HepG2 (cell line): ENCODE results near the gene HOXD3. TPM values are rescaled to one million over a fixed set of nuclear protein-coding genes. Genes with fewer than 3 reads are reported as not detected.

Experiments
- ATAC-seq: fragments of 200-7000 bp; cut with Tn5 transposase; 3 replicates; pipeline ENCODE4 v1.9.1; 2020; ENCODE audit warnings: mild to moderate bottlenecking, moderate library complexity
- BruUV-seq: library from RNA; stranded (reverse); fragments of 400-500 nt; replicated peaks from 2 replicates; lab custom pipeline; 2021; lab: Mats Ljungman, UMichigan
- CTCF ChIA-PET: fragments of 300-600 bp; formaldehyde crosslinking; extraction: SDS; loops from one replicate; lab custom pipeline; 2021; ENCODE audit warnings: low total read pairs, inconsistent platforms, low intra/inter-chr PET ratio; lab: Yijun Ruan, JAX
- POLR2A ChIA-PET: fragments of 350-600 bp; sonication (Branson Sonifier 250); formaldehyde crosslinking; loops from one replicate; lab custom pipeline; 2020; ENCODE audit warnings: antibody characterized with exemption, inconsistent platforms; lab: Yijun Ruan, JAX
- DNase-seq: peaks from one replicate; pipeline ENCODE4 v3.0.0-alpha.2; 2015; ENCODE audit warnings: low spot score
- FAIRE-seq: peaks from 3 replicates; lab custom pipeline; 2011; peaks lifted over from hg19 to GRCh38; lab: Jason Lieb, UNC
- H2AFZ ChIP-seq: one replicate; pipeline ENCODE4 v1.6.1; 2011; ENCODE audit warnings: low read length, inconsistent platforms
- H3K27ac ChIP-seq: fragments of 300-600 bp; 3 replicates; pipeline ENCODE4 v1.8.0; 2011; ENCODE audit warnings: mixed run types, mild to moderate bottlenecking, mixed read lengths, low read length, inconsistent platforms; ENCODE audit not compliant: insufficient read depth; ENCODE audit errors: extremely low read length
- H3K27me3 ChIP-seq, 2 experiments: fragments of 200-600 bp in 1 of 2; 2 replicates in 1 of 2; 3 replicates in 1 of 2; pipeline versions ENCODE4 v1.6.0 to v1.8.0; 2011; ENCODE audit warnings: low read length in 2 of 2, mild to moderate bottlenecking in 2 of 2, moderate library complexity in 2 of 2, inconsistent platforms in 1 of 2; ENCODE audit not compliant: insufficient read depth in 2 of 2, control insufficient read depth in 1 of 2
- H3K36me3 ChIP-seq, 2 experiments: fragments of 200-600 bp in 1 of 2; replicated peaks in 1 of 2; 2 replicates in 1 of 2; 3 replicates in 1 of 2; pipeline versions ENCODE4 v1.5.1 to v1.8.0; 2011; ENCODE audit warnings: low read length in 2 of 2, inconsistent platforms in 1 of 2; ENCODE audit not compliant: insufficient read depth in 2 of 2, control insufficient read depth in 1 of 2
- H3K4me1 ChIP-seq: 2 replicates; pipeline ENCODE4 v1.5.1; 2012; ENCODE audit warnings: low read length, inconsistent platforms; ENCODE audit not compliant: insufficient read depth
- H3K4me2 ChIP-seq: 2 replicates; pipeline ENCODE4 v1.6.0; 2011; ENCODE audit warnings: low read depth, low read length, inconsistent platforms
- H3K4me3 ChIP-seq, 3 experiments: fragments of 200-600 bp in 1 of 3; sonication (generic), shearing (Covaris generic) in 1 of 3; replicated peaks in 1 of 3; 2 replicates each; pipeline ENCODE4 v1.5.1; 2011 to 2016; ENCODE audit warnings: low read length in 3 of 3, inconsistent platforms in 2 of 3, low read depth in 2 of 3, mild to moderate bottlenecking in 2 of 3, control low read depth in 1 of 3, mixed read lengths in 1 of 3; ENCODE audit not compliant: insufficient read depth in 1 of 3
- H3K79me2 ChIP-seq: one replicate; pipeline ENCODE4 v1.6.1; 2011; ENCODE audit warnings: low read length, inconsistent platforms; ENCODE audit not compliant: insufficient read depth
- H3K9ac ChIP-seq: 2 replicates; pipeline ENCODE4 v1.6.0; 2011; ENCODE audit warnings: mild to moderate bottlenecking, low read depth, low read length, inconsistent platforms; ENCODE audit not compliant: insufficient read depth
- H3K9me3 ChIP-seq: 2 replicates; pipeline ENCODE4 v1.5.1; 2012; ENCODE audit warnings: mild to moderate bottlenecking, low read length
- H4K20me1 ChIP-seq: 2 replicates; pipeline ENCODE4 v1.6.0; 2011; ENCODE audit warnings: inconsistent platforms, mild to moderate bottlenecking, low read length, moderate library complexity; ENCODE audit not compliant: insufficient read depth
- MED8 ChIP-seq: sonication (generic); formaldehyde crosslinking; IDR thresholded peaks from 2 replicates; pipeline ENCODE4 v1.8.1; 2023; ENCODE audit warnings: mild to moderate bottlenecking, missing genetic modification reagents; ENCODE audit not compliant: insufficient replicate concordance
- ZNF124 ChIP-seq: sonication (generic); formaldehyde crosslinking; IDR thresholded peaks from 2 replicates; pipeline ENCODE4 v1.4.0; 2020; ENCODE audit warnings: missing genetic modification reagents
- ZNF234 ChIP-seq: sonication (generic); formaldehyde crosslinking; conservative IDR thresholded peaks from 2 replicates; pipeline ENCODE4 v1.5.1; 2020; ENCODE audit warnings: mild to moderate bottlenecking, missing genetic modification reagents
- ZNF333 ChIP-seq: sonication (generic); formaldehyde crosslinking; IDR thresholded peaks from 2 replicates; pipeline ENCODE4 v1.4.0; 2020; ENCODE audit warnings: mild to moderate bottlenecking, missing genetic modification reagents, borderline replicate concordance
- WGBS: methylation state at CpG from one replicate; pipeline ENCODE4 v1.1.6; 2017; ENCODE audit warnings: low lambda C conversion rate; 5-methylcytosine and 5-hydroxymethylcytosine counted together
- in situ Hi-C: cut with HindIII; loops from 2 replicates; pipeline ENCODE4 v1.10.0; 2017; ENCODE audit warnings: low pct_unique_long_range_greater_than_20kb; ENCODE audit not compliant: extremely low pct_ligation_motif_present
- intact Hi-C: fragments of 100-400 bp; cut with micrococcal nuclease; formaldehyde crosslinking; loops from one replicate; pipeline ENCODE4 v1.10.0; 2022; ENCODE audit not compliant: unreplicated experiment
- polyA plus RNA-seq, 8 experiments: library from polyadenylated mRNA; depleted of rRNA in 3 of 8; stranded (reverse) in 7 of 8; unstranded in 1 of 8; fragments of >200 nt; fragmentation: Illumina TruSeq in 4 of 8; extraction: Trizol in 4 of 8; gene quantifications; 2 replicates each; pipeline versions ENCODE4 v1.2.1 to v1.2.3, GENCODE V29; 2011 to 2016; ENCODE audit warnings: low read depth in 4 of 8, missing spikeins in 1 of 8, mixed read lengths in 1 of 8; ENCODE audit not compliant: insufficient read depth in 1 of 8
- total RNA-seq, 5 experiments: library from RNA; depleted of rRNA; stranded (reverse); fragments of >200 nt; fragmentation: Illumina TruSeq; extraction: Trizol; gene quantifications; 2 replicates each; pipeline ENCODE4 v1.2.3, GENCODE V29; 2016; ENCODE audit warnings: low read depth in 1 of 5
- TF ChIP-seq, protein P1 (sequence below): sonication (generic); formaldehyde crosslinking; IDR thresholded peaks from 2 replicates; pipeline ENCODE4 v1.4.0; 2020; ENCODE audit warnings: missing genetic modification reagents

HOXD3 gene
- total and polyA plus RNA-seq, 2 of the 13 experiments (the other 11 are each of a cell fraction or from before 2014, with no cell fraction given): 0.05 to 0.09 TPM

DNA sequence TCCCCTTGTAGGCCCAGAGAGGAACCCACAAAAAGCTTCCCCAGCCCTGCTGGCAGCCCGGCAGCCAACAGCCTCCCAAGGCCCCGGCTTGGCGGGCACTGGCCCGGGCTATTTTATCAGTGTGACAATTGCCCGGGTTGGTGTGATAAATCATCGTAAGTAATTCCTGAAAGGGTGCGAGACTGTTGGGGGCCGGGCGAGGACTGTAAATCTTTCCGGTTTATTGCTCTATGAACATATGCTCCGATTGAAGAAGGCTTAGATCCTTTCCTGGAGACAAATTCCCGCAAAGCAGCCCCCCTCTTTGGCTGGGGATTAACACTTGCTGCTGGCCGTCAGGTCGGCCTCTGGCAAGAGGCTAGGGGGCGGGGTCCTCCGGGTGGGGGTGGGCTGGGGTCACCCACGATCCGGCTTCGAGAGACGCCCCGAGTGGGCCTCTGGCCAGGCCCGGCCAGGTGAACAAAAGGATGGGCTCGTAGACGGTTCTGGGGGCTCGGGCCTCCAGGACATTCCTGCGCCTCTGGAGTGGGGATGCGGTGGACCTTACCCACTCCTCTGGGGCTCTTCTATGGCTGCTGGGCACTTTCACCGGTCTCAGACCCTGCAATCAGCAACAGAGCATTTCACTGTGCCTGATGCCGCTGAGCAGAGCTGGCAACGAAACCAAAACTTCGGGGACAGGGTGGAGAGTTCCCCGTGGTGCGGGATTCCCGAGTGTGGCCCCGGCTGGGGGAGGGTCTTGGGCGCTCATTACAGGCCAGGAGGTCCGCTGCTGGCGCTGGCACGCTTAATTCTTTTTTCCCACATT is 2.0 kb downstream of the HOXD3 start:
- H3K27me3 ChIP-seq: peaks cover 14 to 98% of the 10 kb centered on the region in 2 experiments

More for the DNA sequence above, 2.0 kb downstream of the HOXD3 start:
- Histone ChIP-seq H3K36me3 (no peaks in the 10 kb centered on the region), H4K20me1 (no peaks in the 10 kb centered on the region), H3K4me2 (peak overlapping the region; percentile 64), H3K4me1 (peaks cover 52% of the 10 kb centered on the region), H2AFZ (no peak overlapping the region), H3K9ac (no peak overlapping the region), H3K79me2 (no peaks in the 10 kb centered on the region), H3K9me3 (no peaks in the 10 kb centered on the region), H3K4me3 (peak overlapping the region in 2 of 3 experiments; percentile 29 to 61; a peak in 1 of 6 replicates), H3K27ac (no peak overlapping the region)
- in situ Hi-C loops: no loop called here
- peak; percentile 34 for ATAC-seq
- 20% methylated on average over 32 of the region's 39 CpGs for WGBS
- no peak for FAIRE-seq
- DNase-seq: no peak
- intact Hi-C loops: no loop called here
- BruUV-seq: no TSS peak
- ChIA-PET POLR2A (no interaction called here), CTCF (no interaction called here)
- TF ChIP-seq ZNF234 (no peak), MED8 (CRISPR knock-in tag) (no peak), ZNF124 (CRISPR knock-in tag) (no peak), ZNF333 (0 out of 2 replicates have a peak, but pooled peaks have one; percentile 22)
- TF ChIP-seq, protein P1, sequence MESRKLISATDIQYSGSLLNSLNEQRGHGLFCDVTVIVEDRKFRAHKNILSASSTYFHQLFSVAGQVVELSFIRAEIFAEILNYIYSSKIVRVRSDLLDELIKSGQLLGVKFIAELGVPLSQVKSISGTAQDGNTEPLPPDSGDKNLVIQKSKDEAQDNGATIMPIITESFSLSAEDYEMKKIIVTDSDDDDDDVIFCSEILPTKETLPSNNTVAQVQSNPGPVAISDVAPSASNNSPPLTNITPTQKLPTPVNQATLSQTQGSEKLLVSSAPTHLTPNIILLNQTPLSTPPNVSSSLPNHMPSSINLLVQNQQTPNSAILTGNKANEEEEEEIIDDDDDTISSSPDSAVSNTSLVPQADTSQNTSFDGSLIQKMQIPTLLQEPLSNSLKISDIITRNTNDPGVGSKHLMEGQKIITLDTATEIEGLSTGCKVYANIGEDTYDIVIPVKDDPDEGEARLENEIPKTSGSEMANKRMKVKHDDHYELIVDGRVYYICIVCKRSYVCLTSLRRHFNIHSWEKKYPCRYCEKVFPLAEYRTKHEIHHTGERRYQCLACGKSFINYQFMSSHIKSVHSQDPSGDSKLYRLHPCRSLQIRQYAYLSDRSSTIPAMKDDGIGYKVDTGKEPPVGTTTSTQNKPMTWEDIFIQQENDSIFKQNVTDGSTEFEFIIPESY (CRISPR knock-in tag): no peak
